K562 treated with DMSO at 1 percent for 48 hours (cell line): Measurements from ENCODE around the gene PTPRT. TPM values are rescaled to one million over a fixed set of nuclear protein-coding genes. Genes with fewer than 3 reads are reported as not detected.

Source experiments
- total RNA-seq: library from RNA; unstranded; fragments of 300-600 nt; gene quantifications from 2 replicates; pipeline ENCODE4 v1.2.3, GENCODE V29; 2022; ENCODE audit warnings: low replicate concordance; ENCODE audit errors: extremely low read depth

Gene PTPRT
- not detected in 2 replicates for total RNA-seq

DNA sequence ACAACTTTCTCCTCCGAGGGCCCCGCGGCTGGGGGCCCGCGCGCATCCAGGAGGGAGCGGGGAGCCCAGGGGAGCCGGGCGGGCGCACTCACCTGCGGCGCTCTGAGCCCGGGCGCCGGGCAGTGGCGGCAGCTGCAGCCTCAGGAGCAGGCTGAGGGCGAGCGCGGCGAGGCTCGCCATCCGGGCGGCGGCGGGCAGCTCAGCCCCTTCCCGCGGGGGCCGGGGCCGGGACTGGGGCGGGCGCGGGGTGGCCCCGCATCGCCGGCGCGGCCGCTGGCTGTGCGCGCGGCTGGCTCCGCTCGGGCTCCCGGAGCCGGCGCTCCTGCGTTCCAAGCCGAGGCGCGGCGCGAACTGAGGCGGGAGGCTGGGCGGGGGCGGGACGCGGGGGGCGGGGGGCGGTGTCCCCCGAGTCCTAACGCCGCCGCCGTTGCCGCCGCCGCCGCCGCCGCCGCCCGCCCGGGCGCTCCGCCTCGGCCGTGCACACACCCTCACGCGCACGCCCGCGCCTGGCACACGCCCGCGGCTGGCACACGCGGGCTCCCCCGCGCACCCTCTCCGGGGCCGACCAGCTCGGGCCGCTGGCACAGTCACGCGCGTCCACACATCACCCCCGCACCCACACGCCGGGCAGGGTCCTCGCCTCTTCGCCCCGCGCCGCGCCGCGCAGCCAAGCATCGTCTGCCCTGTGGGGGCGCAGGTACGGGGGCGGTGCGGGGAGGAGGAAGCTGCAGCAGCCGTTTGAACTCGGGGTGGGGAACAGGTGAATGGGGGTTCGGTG, at the start of gene PTPRT:
TSS of gene PTPRT (minus strand) at position 353 of the 778 bp plus-strand sequence. CDS start at position 180, 173 bp downstream.

